Medulla oblongata (tissue), 1 donor: ENCODE data around the gene ATAD3C.
"Not testable (repeated sequence)": the region's sequence is repeated elsewhere in the genome, so short reads cannot be mapped to it uniquely, and the experiment has no call there.

ENCODE experiments used
- DNase-seq: peaks from one replicate; pipeline ENCODE4 v3.0.0-alpha.2; 2015; ENCODE audit errors: extremely low spot score

Gene ATAD3C

GRCh38 chr1:1507305-1507704, 57.8 kb downstream of the ATAD3C start:
- DNase-seq = no peak

- DNase-seq = not testable (repeated sequence)
Measured at GRCh38 chr1:1508775-1509464, 59.4 kb downstream of the ATAD3C start.

GRCh38 chr1:1509465-1509850, 60.0 kb downstream of the ATAD3C start:
- DNase-seq = not testable (repeated sequence)

- peak; percentile 17 for DNase-seq
Measured at GRCh38 chr1:1510912-1511532, 61.5 kb downstream of the ATAD3C start.

- DNase-seq = peak; percentile 98
Measured at GRCh38 chr1:1511533-1512285, 62.2 kb downstream of the ATAD3C start, which contains the start of gene ATAD3A. Gene ATAD3A (plus strand): TSS chr1:1512162. CDS start chr1:1512269, 107 bp downstream.

- DNase-seq = not testable (repeated sequence)
Measured at GRCh38 chr1:1512425-1512824, 62.9 kb downstream of the ATAD3C start.

GRCh38 chr1:1513675-1514074, 64.2 kb downstream of the ATAD3C start:
- not testable (repeated sequence) for DNase-seq

- DNase-seq = not testable (repeated sequence)
Measured at GRCh38 chr1:1514376-1514775, 64.9 kb downstream of the ATAD3C start.

GRCh38 chr1:1516923-1517322, 67.4 kb downstream of the ATAD3C start:
- not testable (repeated sequence) for DNase-seq

- DNase-seq = no peak
Measured at GRCh38 chr1:1517973-1518620, 68.6 kb downstream of the ATAD3C start.

GRCh38 chr1:1518621-1519007, 69.1 kb downstream of the ATAD3C start:
- DNase-seq = not testable (repeated sequence)
